Measurements from ENCODE around the gene CFAP73. TPM values are rescaled to one million over a fixed set of nuclear protein-coding genes. Genes with fewer than 3 reads are reported as not detected.

Gene CFAP73
- total RNA-seq, 6 experiments from 2014 or later: 0.15 TPM; not detected in 5

GRCh38 chr12:113155060-113155459 lies 5.5 kb downstream of the CFAP73 start:
- no peak for ATAC-seq
- TF ChIP-seq POLR2A (IDR thresholded peaks at IDR 0.05) (no peak), CTCF (IDR thresholded peaks at IDR 0.05) (no peak)
- Histone ChIP-seq H3K27ac (no peak overlapping the region), H3K4me1 (peaks cover 0 to 16% (median 3%) of the 10 kb centered on the region in 4 donors), H3K36me3 (peaks cover 0 to 15% (median 1%) of the 10 kb centered on the region in 4 donors), H3K9me3 (no peaks in the 10 kb centered on the region), H3K4me3 (no peak overlapping the region), H3K27me3 (no peaks in the 10 kb centered on the region)
- no peak for DNase-seq
- WGBS (ENCODE audit: insufficient coverage, low coverage, low lambda C conversion rate, missing lambda C conversion rate): 58% methylated on average over 7 of the region's 12 CpGs
- intact Hi-C loops (cut with DNase I): no loop called here

- H3K36me3 ChIP-seq: peaks cover 0 to 21% (median 2%) of the 10 kb centered on the region in 4 donors
- DNase-seq: no peak
- no peak overlapping the region for H3K4me3 ChIP-seq
- ATAC-seq: no peak
- H3K27ac ChIP-seq: no peak overlapping the region
- WGBS (ENCODE audit: insufficient coverage, low coverage, low lambda C conversion rate, missing lambda C conversion rate): 50% methylated on average over 7 of the region's 7 CpGs
- peaks cover 0 to 16% (median 3%) of the 10 kb centered on the region in 4 donors for H3K4me1 ChIP-seq
- H3K27me3 ChIP-seq: no peaks in the 10 kb centered on the region
- no peaks in the 10 kb centered on the region for H3K9me3 ChIP-seq
- TF ChIP-seq CTCF (IDR thresholded peaks at IDR 0.05): no peak
- TF ChIP-seq POLR2A (IDR thresholded peaks at IDR 0.05): no peak
- intact Hi-C loops (cut with DNase I): no loop called here
Observed at GRCh38 chr12:113155646-113156045, 6.1 kb downstream of the CFAP73 start.

- no peak overlapping the region for H3K27ac ChIP-seq
- H3K36me3 ChIP-seq: peaks cover 0 to 26% (median 5%) of the 10 kb centered on the region in 4 donors
- no peaks in the 10 kb centered on the region for H3K27me3 ChIP-seq
- H3K4me3 ChIP-seq: no peak overlapping the region
- intact Hi-C loops (cut with DNase I): no loop called here
- no peak for TF ChIP-seq CTCF (IDR thresholded peaks at IDR 0.05)
- no peak for TF ChIP-seq POLR2A (IDR thresholded peaks at IDR 0.05)
- peaks cover 0 to 21% (median 3%) of the 10 kb centered on the region in 4 donors for H3K4me1 ChIP-seq
- no peaks in the 10 kb centered on the region for H3K9me3 ChIP-seq
- DNase-seq (no peak), ATAC-seq (no peak)
- 88% methylated on average over 4 of the region's 12 CpGs for WGBS (ENCODE audit: insufficient coverage, low coverage, low lambda C conversion rate, missing lambda C conversion rate)
Observed at GRCh38 chr12:113157218-113157859, 7.8 kb downstream of the CFAP73 start.

DNA sequence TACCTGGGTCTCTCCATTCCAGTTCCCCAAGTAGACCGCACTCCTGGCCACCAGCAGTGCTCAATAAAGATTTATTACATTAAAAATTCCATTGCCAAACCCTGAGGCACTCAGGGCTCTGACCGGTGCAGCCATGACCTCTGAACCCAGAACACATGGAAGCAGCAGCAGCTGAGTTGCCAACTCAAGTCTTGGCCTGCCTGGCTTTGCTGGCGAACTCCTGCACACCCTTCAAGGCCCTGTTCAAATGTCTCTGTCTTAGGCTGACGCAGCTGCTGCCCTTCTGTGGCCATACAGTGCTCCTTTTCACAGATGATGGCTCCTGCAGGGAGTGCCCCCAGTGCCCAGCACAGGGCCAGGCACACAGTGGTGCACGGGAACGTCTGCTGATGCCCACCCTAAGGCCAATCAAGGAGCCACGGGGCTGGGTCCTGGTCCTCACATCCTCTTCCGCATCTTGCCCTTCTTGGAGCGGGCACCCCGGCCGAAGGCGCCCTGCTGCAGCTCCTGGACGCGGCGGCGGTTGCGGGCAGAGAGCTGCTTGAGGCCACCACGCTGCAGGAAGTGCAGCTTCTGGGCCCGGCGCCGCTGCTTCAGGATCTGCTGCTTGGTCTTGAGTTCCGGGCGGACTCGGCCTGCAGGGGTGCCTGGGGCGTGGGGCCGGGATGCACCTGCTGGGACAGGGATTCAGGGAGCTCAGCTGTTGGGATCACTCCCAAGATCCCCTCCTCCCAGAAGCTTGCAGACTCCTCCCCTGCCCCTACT lies 9.1 kb downstream of the CFAP73 start:
- Histone ChIP-seq H3K4me1 (peaks cover 0 to 12% (median 0%) of the 10 kb centered on the region in 4 donors), H3K4me3 (no peak overlapping the region), H3K36me3 (peaks cover 0 to 30% (median 5%) of the 10 kb centered on the region in 4 donors), H3K9me3 (no peaks in the 10 kb centered on the region), H3K27ac (no peak overlapping the region), H3K27me3 (no peaks in the 10 kb centered on the region)
- WGBS (ENCODE audit: insufficient coverage, low coverage, low lambda C conversion rate, missing lambda C conversion rate): 72% methylated on average over 4 of the region's 26 CpGs
- DNase-seq (no peak), ATAC-seq (peak in 1 of 4 donors; percentile 33)
- intact Hi-C loops (cut with DNase I): no loop called here
- TF ChIP-seq CTCF (IDR thresholded peaks at IDR 0.05) (no peak), POLR2A (IDR thresholded peaks at IDR 0.05) (no peak)

Measured in right lobe of liver (tissue), 6 donors.